H54 (cell line): ENCODE measurements around the gene CDC37.

Experiments
- DNase-seq: peaks from one replicate; pipeline ENCODE4 v3.0.0; 2011; ENCODE audit warnings: low spot score, mixed read lengths; ENCODE audit not compliant: insufficient read length
- FAIRE-seq: peaks from 3 replicates; lab custom pipeline; 2011; peaks lifted over from hg19 to GRCh38; lab: Jason Lieb, UNC
- POLR2A ChIP-seq: IDR thresholded peaks from 2 replicates; pipeline ENCODE4 v1.6.1; 2011; ENCODE audit warnings: low read depth, mild to moderate bottlenecking, low read length

Gene CDC37

DNA sequence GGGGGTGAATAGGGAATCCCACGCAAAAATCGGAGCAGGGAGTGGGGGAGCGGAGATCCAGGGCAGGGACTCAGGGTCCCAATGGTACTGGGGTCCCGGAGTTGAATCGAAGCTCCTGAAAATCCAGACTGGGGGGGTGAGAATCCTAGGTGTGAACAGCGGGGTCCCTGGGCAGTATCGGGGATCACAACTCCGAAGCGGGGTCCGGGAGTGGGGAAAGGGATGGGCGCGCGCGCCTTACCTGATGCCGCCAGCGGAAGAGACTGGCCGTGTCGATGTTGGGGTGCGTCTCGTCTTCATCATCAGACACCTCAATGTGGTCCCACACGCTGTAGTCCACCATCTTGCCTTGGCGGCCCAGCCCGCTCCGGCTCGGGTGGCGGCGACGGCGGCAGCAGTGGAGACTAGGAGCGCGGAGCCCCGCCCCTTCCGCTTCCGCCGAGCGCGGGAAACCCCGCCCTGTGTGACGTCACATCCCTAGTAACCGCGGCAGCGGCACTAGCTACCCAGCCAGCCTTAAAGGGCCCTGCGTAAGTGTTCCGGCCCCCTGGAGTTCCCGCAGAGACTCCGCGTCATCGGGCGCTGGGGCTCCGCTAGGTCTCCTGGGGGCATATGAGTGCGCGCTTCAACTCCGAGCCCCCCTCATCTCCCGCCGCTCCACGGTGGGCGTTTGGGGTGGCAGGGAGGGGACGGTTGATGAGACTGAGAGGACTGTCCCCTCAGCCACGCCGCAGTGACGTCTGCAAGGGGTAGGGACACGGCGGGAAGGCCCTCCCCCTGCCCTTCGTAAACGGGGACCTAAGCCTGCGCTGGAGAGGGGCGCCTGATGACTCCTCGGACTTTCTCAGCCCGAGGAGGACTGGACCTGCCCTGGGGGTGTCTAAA is at the start of gene CDC37:
CDC37 (minus strand) TSS at position 406 of the 885 bp plus-strand sequence; CDS start at position 343, 63 bp downstream.
- TF ChIP-seq POLR2A: peak; percentile 97
- no peak for FAIRE-seq
- DNase-seq: peak; percentile 96

DNA sequence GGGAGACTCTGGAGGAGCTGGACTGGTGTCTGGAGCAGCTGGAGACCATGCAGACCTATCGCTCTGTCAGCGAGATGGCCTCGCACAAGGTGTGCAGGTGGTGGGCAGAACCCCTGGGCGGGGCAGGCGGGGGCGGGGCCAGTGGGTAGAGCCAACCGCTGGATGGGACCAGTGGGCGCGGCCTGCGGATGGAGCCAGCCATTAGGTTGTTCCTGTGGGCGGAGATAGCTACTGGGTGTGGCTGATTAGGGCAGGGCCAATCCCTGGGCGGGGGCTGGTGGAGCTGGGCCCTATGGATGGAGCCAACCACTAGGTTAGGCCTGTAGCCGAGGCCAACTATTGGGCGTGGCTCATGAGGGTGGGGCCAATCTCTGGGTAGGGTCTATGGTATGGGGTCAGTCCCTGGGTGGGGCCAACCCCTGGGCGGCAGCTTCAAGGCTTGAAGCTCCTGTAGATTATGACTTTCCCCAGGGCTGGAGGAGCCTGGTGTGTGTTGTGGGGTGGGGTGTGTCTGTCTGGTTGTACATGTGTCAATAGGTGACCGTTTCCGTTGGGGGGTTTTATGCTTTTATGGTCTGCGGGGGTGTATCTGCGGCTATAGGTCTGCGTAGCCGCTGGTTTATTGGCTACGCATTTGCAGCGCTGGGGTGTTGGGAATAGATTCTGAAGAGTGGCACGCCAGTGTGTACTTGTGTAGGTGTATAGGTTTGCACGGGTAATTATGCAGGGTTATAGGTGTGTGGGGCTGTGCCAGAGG is 47.7 kb upstream of the CDC37 start:
- FAIRE-seq (no peak), DNase-seq (peak; percentile 68)
- TF ChIP-seq POLR2A: no peak

DNA sequence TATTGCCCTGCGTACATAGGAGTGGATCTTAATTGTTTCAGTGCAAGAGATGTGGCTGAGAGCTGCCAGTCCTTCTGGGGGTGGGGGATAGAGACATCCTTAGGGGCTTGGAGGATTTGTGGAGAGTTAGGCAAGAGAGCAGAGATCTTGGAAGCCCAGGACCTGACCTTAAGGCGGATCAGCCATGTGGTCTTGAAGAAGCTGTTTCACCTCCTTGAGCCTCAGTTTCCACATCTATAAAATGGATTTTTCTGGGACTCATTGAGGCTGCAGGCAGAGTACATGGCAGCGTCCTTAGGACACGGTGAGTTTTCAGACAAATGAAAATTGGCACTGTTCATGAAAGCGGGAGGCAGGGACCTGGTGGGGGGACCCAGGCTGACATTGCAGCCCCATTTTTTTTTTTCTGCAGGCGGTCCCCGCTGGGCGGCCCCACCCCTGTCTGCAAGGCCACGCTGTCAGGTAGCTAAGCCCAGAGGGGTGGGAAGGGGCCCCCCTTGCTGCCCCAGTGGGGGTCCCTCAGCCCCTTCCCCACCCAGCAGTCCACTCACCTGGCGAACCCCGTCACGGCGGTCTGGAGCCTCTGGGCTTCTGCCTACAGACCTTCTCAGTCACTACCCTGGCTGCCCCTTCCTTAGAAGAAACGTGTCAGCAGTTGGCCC is 47.0 kb upstream of the CDC37 start:
- FAIRE-seq (no peak), DNase-seq (no peak)
- TF ChIP-seq POLR2A: no peak

DNA sequence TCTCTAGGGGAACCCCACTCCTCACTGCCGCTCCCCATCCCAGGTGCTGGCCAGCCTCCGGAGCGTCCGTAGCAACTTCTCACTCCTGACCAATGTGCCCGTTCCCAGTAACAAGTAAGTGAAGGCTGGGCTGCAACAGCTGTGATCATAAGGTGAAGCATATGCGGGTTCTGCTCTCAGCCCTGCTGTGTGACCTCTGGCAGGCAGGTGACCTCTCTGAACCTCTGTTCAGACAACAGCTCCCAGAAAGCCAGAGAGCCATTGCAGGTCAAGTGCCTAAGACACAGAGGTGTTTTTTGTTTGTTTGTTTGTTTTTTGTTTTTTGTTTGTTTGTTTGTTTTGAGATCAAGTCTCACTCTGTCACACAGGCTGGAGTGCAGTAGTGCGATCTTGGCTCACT is 45.7 kb upstream of the CDC37 start:
- DNase-seq (no peak), FAIRE-seq (no peak)
- TF ChIP-seq POLR2A: no peak

DNA sequence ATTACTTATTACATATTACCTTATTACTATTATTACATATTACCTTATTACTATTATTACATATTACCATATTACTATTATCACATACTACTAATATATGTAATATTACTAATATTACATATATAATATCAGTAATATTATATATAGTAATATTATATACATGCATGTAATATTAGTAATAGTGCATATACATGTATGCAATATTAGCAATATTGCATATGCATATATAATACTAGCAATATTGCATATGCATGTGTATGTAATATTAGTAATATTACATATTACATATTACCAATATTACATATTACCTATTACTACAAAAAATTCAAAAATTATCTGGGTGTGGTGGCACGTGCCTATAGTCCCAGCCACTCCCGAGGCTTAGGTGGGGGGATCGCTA is 39.4 kb upstream of the CDC37 start:
- TF ChIP-seq POLR2A: no peak
- no peak for DNase-seq
- no peak for FAIRE-seq

DNA sequence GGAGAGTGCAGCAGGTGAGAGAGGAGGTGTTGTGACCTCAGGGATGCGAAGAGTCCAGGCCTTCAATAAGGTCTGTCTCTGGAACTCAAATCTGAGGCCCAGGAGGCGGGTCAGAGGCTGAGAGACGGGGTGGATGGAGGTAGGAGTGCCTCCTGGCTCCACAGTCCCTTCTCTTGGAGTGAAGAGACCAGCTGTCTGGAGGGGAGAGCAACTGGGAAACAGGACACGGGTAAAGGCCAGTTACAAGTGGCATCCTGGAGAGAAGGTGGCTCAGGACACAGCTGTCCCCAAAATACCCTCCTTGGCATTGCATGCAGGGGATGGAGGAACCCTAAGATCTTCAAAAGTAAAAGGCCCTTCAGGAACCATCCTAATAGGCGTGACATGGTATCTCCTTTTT is 36.2 kb upstream of the CDC37 start:
- FAIRE-seq: no peak

DNA sequence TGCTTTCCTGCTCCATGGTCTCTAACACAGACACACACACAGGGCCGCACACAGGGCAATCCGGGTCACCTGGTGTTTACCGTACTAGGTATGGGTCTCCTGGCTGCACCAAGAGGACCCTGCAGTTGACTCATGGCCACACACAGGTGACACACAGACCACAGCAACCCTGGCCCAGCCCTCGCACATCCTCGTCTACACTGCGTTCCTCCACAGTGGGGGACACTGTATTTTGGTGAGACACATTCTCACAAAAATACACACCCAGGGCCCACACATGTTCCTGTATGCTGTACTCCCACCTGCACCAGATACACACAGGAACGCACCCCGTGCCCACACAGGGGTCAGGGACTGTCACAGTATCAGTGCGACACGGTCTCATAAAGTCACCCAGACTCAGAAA is 29.8 kb upstream of the CDC37 start:
- FAIRE-seq (no peak), DNase-seq (no peak)
- no peak for TF ChIP-seq POLR2A

More for the DNA sequence above, 36.2 kb upstream of the CDC37 start:
- DNase-seq: no peak
- TF ChIP-seq POLR2A: no peak

DNA sequence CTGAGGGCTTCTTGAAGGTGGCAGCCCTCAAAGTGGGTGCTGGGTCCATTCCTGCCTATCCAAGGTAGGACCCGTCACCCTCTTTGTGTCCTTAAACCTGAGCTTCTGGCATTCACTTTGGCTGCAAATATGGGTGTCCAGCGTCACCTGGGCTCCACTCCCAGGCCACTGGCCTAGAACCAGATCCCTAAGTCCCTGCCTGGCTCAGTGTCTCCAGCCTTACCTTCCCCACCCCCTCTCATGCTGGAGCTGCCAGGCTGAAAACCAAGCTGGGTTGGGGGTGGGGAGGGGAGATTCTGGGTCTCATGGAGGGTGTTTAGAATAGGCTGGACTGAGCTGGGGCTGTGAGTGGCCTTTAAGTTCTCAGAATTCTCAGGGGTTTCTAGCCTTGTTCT is 29.4 kb upstream of the CDC37 start:
- TF ChIP-seq POLR2A: no peak
- no peak for DNase-seq
- FAIRE-seq: no peak

DNA sequence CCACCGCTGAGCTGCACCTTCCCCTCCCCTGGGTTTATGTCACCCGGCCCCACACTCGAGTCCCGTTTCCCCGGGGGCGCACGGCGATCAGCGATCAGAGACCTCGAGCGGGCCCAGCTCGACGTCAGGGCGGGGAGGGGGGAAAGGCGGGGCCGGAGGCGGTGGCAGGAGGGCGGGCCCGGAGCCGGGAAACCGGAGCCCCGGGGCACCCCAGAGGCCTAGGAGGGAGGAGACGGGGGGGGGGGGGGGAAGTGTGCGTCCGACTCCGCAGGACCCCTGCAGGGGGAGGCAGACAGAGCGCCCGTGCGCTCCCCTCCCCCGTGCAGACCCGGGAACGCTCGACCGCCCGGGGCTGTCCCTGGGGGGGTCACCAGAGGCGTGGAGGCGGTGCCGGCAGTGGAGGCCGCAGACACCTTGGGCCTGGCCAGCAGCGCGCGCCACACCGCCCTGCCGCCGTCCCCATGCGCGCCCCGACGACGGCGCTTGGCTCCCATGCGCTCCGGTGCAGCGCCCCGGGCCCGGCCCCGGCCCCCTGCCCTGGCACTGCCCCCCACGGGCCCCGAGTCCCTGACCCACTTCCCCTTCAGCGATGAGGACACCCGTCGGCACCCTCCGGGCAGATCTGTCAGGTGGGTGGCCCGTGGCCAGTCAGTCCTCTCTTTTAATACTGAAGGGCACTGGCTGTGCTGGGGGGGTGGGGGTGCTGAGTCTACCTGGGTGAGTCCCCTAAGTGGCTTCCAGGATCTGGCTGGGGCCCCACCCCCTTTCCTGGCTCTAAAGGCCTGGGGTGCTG is 28.8 kb upstream of the CDC37 start:
- no peak for FAIRE-seq
- DNase-seq: no peak
- TF ChIP-seq POLR2A: no peak

DNA sequence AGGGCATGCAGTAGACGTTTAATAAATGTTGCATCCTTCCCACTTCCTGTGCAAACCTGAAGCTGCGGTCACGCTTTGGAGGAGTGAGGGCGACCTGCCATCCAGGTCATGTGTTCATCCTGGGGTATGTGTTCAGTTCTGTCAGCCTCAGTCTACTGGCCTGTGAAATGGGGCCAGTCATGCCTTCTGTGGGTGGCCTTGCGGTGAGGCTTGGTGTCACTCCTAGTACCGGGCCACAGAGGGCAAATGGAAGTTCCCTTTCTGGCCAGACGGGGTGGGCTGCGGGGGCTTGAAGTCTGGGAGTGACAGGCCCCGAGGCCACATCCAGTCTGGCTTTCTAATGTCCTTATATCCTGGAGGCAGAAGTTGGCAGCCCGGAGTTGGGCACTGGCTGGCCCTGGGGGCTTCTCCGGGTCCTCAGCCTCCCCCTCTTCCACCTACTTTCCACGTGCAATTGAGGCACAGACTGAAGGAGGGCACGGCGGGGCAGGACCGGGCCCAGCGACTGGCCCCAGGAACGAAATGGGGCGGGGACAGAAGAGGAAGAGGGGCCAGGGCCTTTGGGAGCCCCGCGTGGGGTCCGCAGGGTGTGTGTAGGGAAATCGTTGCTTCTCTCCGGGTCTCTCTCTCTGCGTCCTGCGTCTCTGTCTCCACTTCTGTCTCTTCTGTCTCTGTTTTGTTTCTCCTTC is 28.1 kb upstream of the CDC37 start:
- TF ChIP-seq POLR2A: no peak
- no peak for DNase-seq

DNA sequence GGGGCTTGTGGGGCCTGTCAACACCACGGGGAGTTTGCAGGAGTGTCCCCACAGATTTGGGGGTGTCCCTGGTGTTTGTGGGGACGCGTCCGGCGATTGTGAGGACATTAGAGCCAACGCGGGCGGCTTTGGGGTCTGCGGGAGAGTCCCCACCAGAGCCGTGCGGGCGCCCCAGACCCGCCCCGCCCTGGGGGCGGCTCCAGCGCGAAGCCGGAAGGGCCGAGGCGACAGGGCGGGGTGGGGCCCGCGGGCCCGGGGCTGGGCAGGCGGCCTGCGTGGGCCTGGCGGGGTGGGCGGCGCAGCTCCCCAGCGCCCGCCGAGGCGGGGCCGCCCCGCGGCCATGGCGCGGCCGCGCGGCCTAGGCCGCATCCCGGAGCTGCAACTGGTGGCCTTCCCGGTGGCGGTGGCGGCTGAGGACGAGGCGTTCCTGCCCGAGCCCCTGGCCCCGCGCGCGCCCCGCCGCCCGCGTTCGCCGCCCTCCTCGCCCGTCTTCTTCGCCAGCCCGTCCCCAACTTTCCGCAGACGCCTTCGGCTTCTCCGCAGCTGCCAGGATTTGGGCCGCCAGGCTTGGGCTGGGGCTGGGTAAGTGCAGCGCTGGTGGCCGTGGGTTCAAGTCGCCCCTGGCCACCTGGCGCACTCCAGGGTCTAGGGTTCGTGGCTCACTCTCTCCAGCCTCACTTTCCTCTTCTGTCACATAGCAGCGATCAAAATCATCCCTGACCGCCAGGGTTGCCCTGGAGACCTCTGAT is 27.3 kb upstream of the CDC37 start:
- TF ChIP-seq POLR2A: no peak
- FAIRE-seq: no peak
- DNase-seq: no peak

More for the DNA sequence above, 28.1 kb upstream of the CDC37 start:
- FAIRE-seq: no peak

DNA sequence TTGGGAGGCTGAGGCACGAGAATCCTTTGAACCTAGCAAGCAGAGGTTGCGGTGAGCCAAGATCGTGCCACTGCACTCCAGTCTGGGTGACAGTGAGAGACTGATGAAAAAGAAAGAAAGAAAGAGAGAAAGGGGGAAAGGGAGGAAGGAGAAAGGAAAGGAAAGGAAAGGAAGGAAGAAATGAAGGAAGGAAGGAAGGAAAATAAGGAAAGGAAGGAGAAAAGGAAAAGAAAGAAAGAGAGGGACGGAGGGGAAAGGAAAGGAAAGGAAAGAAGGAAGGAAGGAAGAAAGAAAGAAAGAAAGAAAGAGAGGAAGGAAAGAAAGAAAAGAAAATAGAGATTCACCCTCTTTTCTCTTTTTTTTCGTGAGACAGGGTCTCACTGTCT is 25.6 kb upstream of the CDC37 start:
- TF ChIP-seq POLR2A: no peak
- FAIRE-seq (no peak), DNase-seq (no peak)
